ENCODE results near the gene CHRNE.
"Not testable (repeated sequence)": the region's sequence is repeated elsewhere in the genome, so short reads cannot be mapped to it uniquely, and the experiment has no call there.

CHRNE gene

GRCh38 chr17:4858068-4858881, 44.6 kb downstream of the CHRNE start:
- peaks cover 41% of the 10 kb centered on the region for H3K79me2 ChIP-seq
- no peak overlapping the region for H3K9ac ChIP-seq
- H3K4me2 ChIP-seq (ENCODE audit: low read length): peak overlapping the region; percentile 26
- H3K4me1 ChIP-seq: peaks cover 11% of the 10 kb centered on the region
- H2AFZ ChIP-seq: no peak overlapping the region
- H3K27ac ChIP-seq: peak overlapping the region; percentile 43
- H3K9me3 ChIP-seq (ENCODE audit: control insufficient read depth, low read length): no peaks in the 10 kb centered on the region
- no peaks in the 10 kb centered on the region for H3K27me3 ChIP-seq (ENCODE audit: control insufficient read depth, insufficient read depth, low read length)
- TF ChIP-seq CTCF (IDR thresholded peaks at IDR 0.05): no peak
- H3K36me3 ChIP-seq (ENCODE audit: control insufficient read depth, insufficient read depth, low read length): no peaks in the 10 kb centered on the region
- no peak overlapping the region for H3K4me3 ChIP-seq (ENCODE audit: low read depth, low read length)

GRCh38 chr17:4857347-4857746, 45.6 kb downstream of the CHRNE start:
- Histone ChIP-seq H3K4me1 (peaks cover 13% of the 10 kb centered on the region), H3K79me2 (peaks cover 36% of the 10 kb centered on the region), H3K27ac (peak overlapping the region; percentile 43)
- H3K27me3 ChIP-seq (ENCODE audit: control insufficient read depth, insufficient read depth, low read length); H2AFZ ChIP-seq; H3K4me3 ChIP-seq (ENCODE audit: low read depth, low read length); H3K36me3 ChIP-seq (ENCODE audit: control insufficient read depth, insufficient read depth, low read length); H3K9me3 ChIP-seq (ENCODE audit: control insufficient read depth, low read length); H3K9ac ChIP-seq; H3K4me2 ChIP-seq (ENCODE audit: low read length): not testable (repeated sequence)

GRCh38 chr17:4856937-4857314, 46.0 kb downstream of the CHRNE start:
- H3K79me2 ChIP-seq: peaks cover 35% of the 10 kb centered on the region
- no peaks in the 10 kb centered on the region for H3K9me3 ChIP-seq (ENCODE audit: control insufficient read depth, low read length)
- peaks cover 14% of the 10 kb centered on the region for H3K4me1 ChIP-seq
- no peak overlapping the region for H3K4me3 ChIP-seq (ENCODE audit: low read depth, low read length)
- no peaks in the 10 kb centered on the region for H3K27me3 ChIP-seq (ENCODE audit: control insufficient read depth, insufficient read depth, low read length)
- no peak for TF ChIP-seq CTCF (IDR thresholded peaks at IDR 0.05)
- no peak overlapping the region for H3K9ac ChIP-seq
- H3K4me2 ChIP-seq (ENCODE audit: low read length): no peak overlapping the region
- no peak overlapping the region for H3K27ac ChIP-seq
- no peaks in the 10 kb centered on the region for H3K36me3 ChIP-seq (ENCODE audit: control insufficient read depth, insufficient read depth, low read length)
- H2AFZ ChIP-seq: no peak overlapping the region

GRCh38 chr17:4856271-4856936, 46.5 kb downstream of the CHRNE start:
- H3K4me1 ChIP-seq: peaks cover 14% of the 10 kb centered on the region

More at GRCh38 chr17:4856271-4856936, 46.5 kb downstream of the CHRNE start:
- Histone ChIP-seq H3K36me3 (ENCODE audit: control insufficient read depth, insufficient read depth, low read length) (no peaks in the 10 kb centered on the region), H3K27me3 (ENCODE audit: control insufficient read depth, insufficient read depth, low read length) (no peaks in the 10 kb centered on the region), H3K4me3 (ENCODE audit: low read depth, low read length) (no peak overlapping the region), H3K4me2 (ENCODE audit: low read length) (no peak overlapping the region), H3K9ac (no peak overlapping the region), H3K27ac (peak overlapping the region; percentile 12), H3K79me2 (peaks cover 35% of the 10 kb centered on the region), H2AFZ (no peak overlapping the region), H3K9me3 (ENCODE audit: control insufficient read depth, low read length) (no peaks in the 10 kb centered on the region)
- no peak for TF ChIP-seq CTCF (IDR thresholded peaks at IDR 0.05)

Measured in parathyroid adenoma (tissue), 2 donors.